ENCODE results near the gene TOPBP1. TPM values are rescaled to one million over a fixed set of nuclear protein-coding genes. Genes with fewer than 3 reads are reported as not detected.
"Not testable (repeated sequence)": the region's sequence is repeated elsewhere in the genome, so short reads cannot be mapped to it uniquely, and the experiment has no call there.

The TOPBP1 gene
- total and polyA plus RNA-seq, 4 donors = 8.4 to 23.2 (median 17.3) TPM

GRCh38 chr3:133563186-133563591 is 98.6 kb downstream of the TOPBP1 start:
- WGBS, 2 donors = 59 to 78% methylated on average over 5 of the region's 5 CpGs
- ATAC-seq (ENCODE audit: low FRiP score) = no peak

DNA sequence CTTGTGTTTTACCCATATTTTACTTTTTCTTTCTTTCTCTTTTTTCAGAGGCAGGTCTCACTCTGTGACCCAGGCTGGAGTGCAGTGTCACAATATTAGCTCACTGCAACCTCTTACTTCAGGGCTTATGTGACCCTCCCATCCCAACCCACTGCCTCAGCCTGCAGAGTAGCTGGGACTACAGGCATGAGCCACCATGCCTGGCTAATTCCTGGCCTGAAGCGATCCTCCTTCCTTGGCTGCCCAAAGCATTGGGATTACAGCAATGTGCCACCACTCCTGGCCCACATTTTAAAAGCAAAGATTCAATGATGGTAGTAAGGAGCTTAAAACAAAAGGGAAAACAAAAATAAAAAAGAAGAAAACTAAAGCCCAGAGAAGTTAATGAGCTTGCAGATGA is 99.4 kb downstream of the TOPBP1 start:
- no peak for DNase-seq
- Histone ChIP-seq H3K36me3 (ENCODE audit: control insufficient read depth in 1 of 2, insufficient read depth in 2 of 2, low read length in 1 of 2) (no peaks in the 10 kb centered on the region), H3K4me3 (ENCODE audit: low read length in 2 of 2) (no peak overlapping the region), H3K27ac (ENCODE audit: low read depth in 1 of 2, low read length in 2 of 2) (no peak overlapping the region), H3K9me3 (ENCODE audit: control insufficient read depth, low read length) (peaks cover 3% of the 10 kb centered on the region), H3K4me1 (ENCODE audit: control insufficient read depth in 1 of 2, insufficient read depth in 2 of 2, low read length in 2 of 2) (no peaks in the 10 kb centered on the region), H3K27me3 (ENCODE audit: control insufficient read depth in 1 of 2, insufficient read depth in 2 of 2, low read length in 1 of 2) (no peaks in the 10 kb centered on the region)
- 96% methylated on average over 1 of the region's 1 CpG for WGBS, 2 donors
- ATAC-seq (ENCODE audit: low FRiP score) = no peak
- intact Hi-C loops (cut with DNase I) = no loop called here

More at GRCh38 chr3:133563186-133563591, 98.6 kb downstream of the TOPBP1 start:
- Histone ChIP-seq H3K4me1 (ENCODE audit: control insufficient read depth in 1 of 2, insufficient read depth in 2 of 2, low read length in 2 of 2) (no peaks in the 10 kb centered on the region), H3K27ac (ENCODE audit: low read depth in 1 of 2, low read length in 2 of 2) (no peak overlapping the region), H3K4me3 (ENCODE audit: low read length in 2 of 2) (no peak overlapping the region), H3K27me3 (ENCODE audit: control insufficient read depth in 1 of 2, insufficient read depth in 2 of 2, low read length in 1 of 2) (no peaks in the 10 kb centered on the region), H3K9me3 (ENCODE audit: control insufficient read depth, low read length) (peaks cover 3% of the 10 kb centered on the region), H3K36me3 (ENCODE audit: control insufficient read depth in 1 of 2, insufficient read depth in 2 of 2, low read length in 1 of 2) (no peaks in the 10 kb centered on the region)
- intact Hi-C loops (cut with DNase I) = no loop called here
- DNase-seq = no peak

DNA sequence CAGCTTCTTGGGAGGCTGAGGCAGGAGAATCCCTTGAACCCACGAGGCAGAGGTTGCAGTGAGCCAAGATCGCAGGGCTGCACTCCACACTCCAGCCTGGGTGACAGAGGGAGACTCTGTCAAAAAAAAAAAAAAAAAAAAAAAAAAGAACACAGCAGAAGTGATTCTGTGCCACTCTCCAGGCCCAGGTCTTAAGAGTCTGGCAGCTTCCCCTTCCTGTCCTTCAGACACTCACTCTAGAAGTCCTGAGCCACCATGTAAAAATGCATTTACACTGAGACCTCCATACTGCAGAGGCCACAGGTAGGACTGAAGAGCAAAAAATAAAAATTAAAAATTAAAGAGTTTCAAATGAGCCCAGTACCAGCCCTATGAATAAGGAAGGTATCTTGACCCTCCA is 100.1 kb downstream of the TOPBP1 start:
- intact Hi-C loops (cut with DNase I) = no loop called here
- DNase-seq (no peak), ATAC-seq (ENCODE audit: low FRiP score) (no peak)
- WGBS, 2 donors = 87 to 89% methylated on average over 2 of the region's 2 CpGs
- no peaks in the 10 kb centered on the region for H3K27me3 ChIP-seq (ENCODE audit: control insufficient read depth in 1 of 2, insufficient read depth in 2 of 2, low read length in 1 of 2)
- no peak overlapping the region for H3K27ac ChIP-seq (ENCODE audit: low read depth in 1 of 2, low read length in 2 of 2)
- no peaks in the 10 kb centered on the region for H3K4me1 ChIP-seq (ENCODE audit: control insufficient read depth in 1 of 2, insufficient read depth in 2 of 2, low read length in 2 of 2)
- no peaks in the 10 kb centered on the region for H3K36me3 ChIP-seq (ENCODE audit: control insufficient read depth in 1 of 2, insufficient read depth in 2 of 2, low read length in 1 of 2)
- peaks cover 3% of the 10 kb centered on the region for H3K9me3 ChIP-seq (ENCODE audit: control insufficient read depth, low read length)
- no peak overlapping the region for H3K4me3 ChIP-seq (ENCODE audit: low read length in 2 of 2)

DNA sequence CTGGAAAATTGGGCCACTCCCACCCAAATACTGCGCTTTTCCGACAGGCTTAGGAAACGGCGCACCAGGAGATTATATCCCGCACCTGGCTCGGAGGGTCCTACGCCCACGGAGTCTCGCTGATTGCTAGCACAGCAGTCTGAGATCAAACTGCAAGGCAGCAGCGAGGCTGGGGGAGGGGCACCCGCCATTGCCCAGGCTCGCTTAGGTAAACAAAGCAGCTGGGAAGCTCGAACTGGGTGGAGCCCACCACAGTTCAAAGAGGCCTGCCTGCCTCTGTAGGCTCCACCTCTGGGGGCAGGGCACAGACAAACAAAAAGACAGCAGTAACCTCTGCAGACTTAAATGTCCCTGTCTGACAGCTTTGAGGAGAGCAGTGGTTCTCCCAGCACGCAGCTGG is 110.2 kb downstream of the TOPBP1 start:
- not testable (repeated sequence) for H3K27ac ChIP-seq (ENCODE audit: low read depth in 1 of 2, low read length in 2 of 2); H3K4me3 ChIP-seq (ENCODE audit: low read length in 2 of 2)
- WGBS, 2 donors = 95 to 97% methylated on average over 8 to 12 of the region's 14 CpGs

More for the DNA sequence above, 110.2 kb downstream of the TOPBP1 start:
- DNase-seq; intact Hi-C loops (cut with DNase I); H3K4me1 ChIP-seq (ENCODE audit: control insufficient read depth in 1 of 2, insufficient read depth in 2 of 2, low read length in 2 of 2); H3K9me3 ChIP-seq (ENCODE audit: control insufficient read depth, low read length); H3K36me3 ChIP-seq (ENCODE audit: control insufficient read depth in 1 of 2, insufficient read depth in 2 of 2, low read length in 1 of 2); ATAC-seq (ENCODE audit: low FRiP score); H3K27me3 ChIP-seq (ENCODE audit: control insufficient read depth in 1 of 2, insufficient read depth in 2 of 2, low read length in 1 of 2): not testable (repeated sequence)

Other genes with a start within 250 kb of the TOPBP1 start
- 100 to 1,000 TPM; 122 to 153 TPM for gene CDV3, start 88.3 kb downstream of the TOPBP1 start, total RNA-seq
- 10 to 100 TPM; 48.8 to 65.1 TPM for gene CDV3, start 88.3 kb downstream of the TOPBP1 start, polyA plus RNA-seq
- gene TF, start 84.5 kb upstream of the TOPBP1 start, total RNA-seq = 1 to 10 TPM; 1.1 to 7.4 TPM
- gene TF, start 84.5 kb upstream of the TOPBP1 start, polyA plus RNA-seq = 1 to 10 TPM in 1 of 2 donors, under 1 TPM in 1; 0.75 to 2.1 TPM
- 10 to 100 TPM; 32.9 to 33.6 TPM for gene SRPRB, start 143.9 kb upstream of the TOPBP1 start, total RNA-seq
- 10 to 100 TPM in 1 of 2 donors, 1 to 10 TPM in 1; 8.6 to 18.0 TPM for gene SRPRB, start 143.9 kb upstream of the TOPBP1 start, polyA plus RNA-seq
- 10 to 100 TPM in 1 of 2 donors, 1 to 10 TPM in 1; 9.2 to 12.0 TPM for gene RAB6B, start 233.9 kb upstream of the TOPBP1 start, total RNA-seq
- gene RAB6B, start 233.9 kb upstream of the TOPBP1 start, polyA plus RNA-seq = 1 to 10 TPM in 1 of 2 donors, under 1 TPM in 1; 0.59 to 7.1 TPM

Data from aorta (tissue), 5 donors.